GM18861 (cell line): ENCODE measurements around the gene ANKRD18A.
"Not testable (repeated sequence)": the region's sequence is repeated elsewhere in the genome, so short reads cannot be mapped to it uniquely, and the experiment has no call there.

Experiments
- ATAC-seq: cut with Tn5 transposase; IDR thresholded peaks from one replicate; pipeline ENCODE4 v1.9.1; 2021; ENCODE audit not compliant: unreplicated experiment

Gene ANKRD18A

GRCh38 chr9:38546497-38547163 lies 73.8 kb downstream of the ANKRD18A start:
- not testable (repeated sequence) for ATAC-seq

- ATAC-seq = not testable (repeated sequence)
Measured at GRCh38 chr9:38540535-38540934, 79.9 kb downstream of the ANKRD18A start.

GRCh38 chr9:38529317-38529716 lies 91.1 kb downstream of the ANKRD18A start:
- no peak for ATAC-seq

- ATAC-seq = no peak
Measured at GRCh38 chr9:38527503-38527902, 92.9 kb downstream of the ANKRD18A start.

- ATAC-seq = no peak
Measured at GRCh38 chr9:38526591-38526990, 93.8 kb downstream of the ANKRD18A start.

- no peak for ATAC-seq
Measured at GRCh38 chr9:38523121-38523520, 97.3 kb downstream of the ANKRD18A start.

- ATAC-seq = no peak
Measured at GRCh38 chr9:38521762-38522161, 98.6 kb downstream of the ANKRD18A start.
